Measurements from ENCODE around the gene PTPRC.
A peak's percentile ranks its signal among the peaks of the same experiment; 100 is the strongest.

The PTPRC gene

GRCh38 chr1:198672124-198672523 lies 33.3 kb downstream of the PTPRC start:
- no peak for DNase-seq (ENCODE audit: low read depth in 4 of 4, low spot score in 1 of 4)

- no peak for DNase-seq (ENCODE audit: low read depth in 4 of 4, low spot score in 1 of 4)
These were observed 35.2 kb downstream of the PTPRC start for GRCh38 chr1:198674009-198674408.

GRCh38 chr1:198676253-198676652 lies 37.4 kb downstream of the PTPRC start:
- DNase-seq (ENCODE audit: low read depth in 4 of 4, low spot score in 1 of 4), result no peak

GRCh38 chr1:198677027-198677426 lies 38.2 kb downstream of the PTPRC start:
- no peak for DNase-seq (ENCODE audit: low read depth in 4 of 4, low spot score in 1 of 4)

- no peak for DNase-seq (ENCODE audit: low read depth in 4 of 4, low spot score in 1 of 4)
These were observed 39.0 kb downstream of the PTPRC start for GRCh38 chr1:198677871-198678270.

GRCh38 chr1:198678301-198678836 lies 39.5 kb downstream of the PTPRC start:
- no peak for DNase-seq (ENCODE audit: low read depth in 4 of 4, low spot score in 1 of 4)

GRCh38 chr1:198678901-198679329 lies 40.1 kb downstream of the PTPRC start:
- DNase-seq (ENCODE audit: low read depth in 4 of 4, low spot score in 1 of 4), result no peak

- DNase-seq (ENCODE audit: low read depth in 4 of 4, low spot score in 1 of 4), result no peak
These were observed 40.8 kb downstream of the PTPRC start for GRCh38 chr1:198679535-198680173.

GRCh38 chr1:198680174-198680875 lies 41.5 kb downstream of the PTPRC start:
- no peak for DNase-seq (ENCODE audit: low read depth in 4 of 4, low spot score in 1 of 4)

- no peak for DNase-seq (ENCODE audit: low read depth in 4 of 4, low spot score in 1 of 4)
These were observed 42.4 kb downstream of the PTPRC start for GRCh38 chr1:198681252-198681651.

- peak in 2 of 4 experiments; percentile 53 to 68 for DNase-seq (ENCODE audit: low read depth in 4 of 4, low spot score in 1 of 4)
These were observed 43.3 kb downstream of the PTPRC start for GRCh38 chr1:198681831-198682759.

- DNase-seq (ENCODE audit: low read depth in 4 of 4, low spot score in 1 of 4), result no peak
These were observed 44.0 kb downstream of the PTPRC start for GRCh38 chr1:198682850-198683249.

GRCh38 chr1:198683449-198683848 lies 44.6 kb downstream of the PTPRC start:
- no peak for DNase-seq (ENCODE audit: low read depth in 4 of 4, low spot score in 1 of 4)

GRCh38 chr1:198686069-198686728 lies 47.4 kb downstream of the PTPRC start:
- no peak for DNase-seq (ENCODE audit: low read depth in 4 of 4, low spot score in 1 of 4)

- DNase-seq (ENCODE audit: low read depth in 4 of 4, low spot score in 1 of 4), result no peak
These were observed 48.6 kb downstream of the PTPRC start for GRCh38 chr1:198687429-198687828.

- DNase-seq (ENCODE audit: low read depth in 4 of 4, low spot score in 1 of 4), result no peak
These were observed 52.2 kb downstream of the PTPRC start for GRCh38 chr1:198691063-198691462.

- no peak for DNase-seq (ENCODE audit: low read depth in 4 of 4, low spot score in 1 of 4)
These were observed 54.5 kb downstream of the PTPRC start for GRCh38 chr1:198693321-198693720.

- DNase-seq (ENCODE audit: low read depth in 4 of 4, low spot score in 1 of 4), result no peak
These were observed 55.7 kb downstream of the PTPRC start for GRCh38 chr1:198694542-198694941.

- DNase-seq (ENCODE audit: low read depth in 4 of 4, low spot score in 1 of 4), result no peak
These were observed 57.4 kb downstream of the PTPRC start for GRCh38 chr1:198696211-198696610.

- peak; percentile 49 to 64 (median 56) for DNase-seq (ENCODE audit: low read depth in 4 of 4, low spot score in 1 of 4)
These were observed 60.6 kb downstream of the PTPRC start for GRCh38 chr1:198699167-198700015.

Data from stimulated activated CD4-positive, alpha-beta T cell treated with anti-CD3 and anti-CD28 coated beads, Interleukin-1b, Interleukin-23, amount 100 ng/mL, for 24 hours (primary cell).